GM18951 (cell line): Measurements from ENCODE around the gene ASB15.

Experiments
- POLR2A ChIP-seq: IDR thresholded peaks from 4 replicates; pipeline ENCODE4 v1.6.1; 2011; ENCODE audit warnings: mild to moderate bottlenecking; ENCODE audit not compliant: insufficient read length, insufficient read depth; ENCODE audit errors: extremely low read depth
- in situ Hi-C: fragments of 300-500 bp; cut with MboI; formaldehyde crosslinking; loops from one replicate; pipeline ENCODE4 v1.12.0; 2022; ENCODE audit warnings: low sequenced_read_pairs, mixed read lengths, inconsistent platforms; ENCODE audit not compliant: unreplicated experiment

The ASB15 gene

DNA sequence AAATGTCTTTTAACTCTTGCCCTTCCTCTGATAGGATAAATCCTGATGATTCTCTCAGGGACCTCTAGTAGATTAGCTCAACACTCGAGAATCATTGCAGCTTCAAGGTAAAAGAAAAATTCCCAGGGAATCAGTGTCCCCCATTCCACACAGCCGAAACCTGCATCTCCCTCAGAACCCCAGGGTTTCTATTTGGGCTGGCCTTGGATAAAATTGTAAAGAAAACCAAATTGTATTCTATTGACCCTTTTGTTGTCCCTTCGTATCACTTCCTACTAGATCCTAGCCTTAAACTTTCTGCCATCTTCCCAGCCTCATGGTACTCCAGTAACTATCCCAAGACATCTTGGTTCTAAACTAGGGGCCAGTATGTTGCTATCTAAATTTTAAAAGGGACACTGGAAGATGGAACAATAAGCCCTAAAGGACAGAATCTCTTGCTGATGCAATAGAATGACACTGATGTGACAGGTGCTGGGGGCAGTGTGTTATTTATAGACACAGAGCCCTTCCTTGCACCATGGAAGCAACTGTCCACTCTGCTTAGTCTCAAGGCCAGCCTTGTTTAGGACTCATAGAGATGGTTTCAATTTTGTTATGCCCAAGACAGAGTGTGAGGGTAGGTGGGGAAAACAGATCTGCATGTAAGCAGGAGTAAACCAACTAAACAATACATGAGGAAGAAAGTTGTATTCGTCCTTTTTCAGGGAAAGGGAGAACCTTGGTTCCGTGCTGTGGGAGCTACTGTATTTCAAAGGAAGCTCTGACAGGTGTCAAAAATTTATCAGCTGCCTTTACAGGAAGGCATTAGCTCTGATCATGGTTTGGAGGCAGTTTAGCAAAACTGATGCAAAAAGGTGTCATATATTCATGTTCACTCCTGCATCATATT is 7.6 kb downstream of the ASB15 start:
- TF ChIP-seq POLR2A = no peak
- in situ Hi-C loops = no loop called here

DNA sequence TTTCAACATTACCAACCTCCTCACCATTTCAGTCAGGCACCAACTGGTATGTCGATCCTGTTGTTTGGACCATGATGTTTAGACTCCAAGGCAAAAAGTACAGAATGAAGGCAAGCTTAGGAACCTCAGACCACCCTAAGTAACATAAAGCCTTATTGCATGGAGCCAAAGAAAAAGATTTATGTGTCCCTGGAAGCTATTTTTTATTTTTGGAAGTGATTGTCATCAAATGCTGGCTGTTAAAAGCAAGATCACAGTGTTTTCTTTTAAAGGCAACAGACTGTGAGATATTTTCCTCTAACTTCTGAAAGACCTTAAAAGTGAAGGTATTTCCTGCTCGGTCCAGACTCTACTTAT is 8.2 kb downstream of the ASB15 start:
- TF ChIP-seq POLR2A = no peak
- in situ Hi-C loops = no loop called here

DNA sequence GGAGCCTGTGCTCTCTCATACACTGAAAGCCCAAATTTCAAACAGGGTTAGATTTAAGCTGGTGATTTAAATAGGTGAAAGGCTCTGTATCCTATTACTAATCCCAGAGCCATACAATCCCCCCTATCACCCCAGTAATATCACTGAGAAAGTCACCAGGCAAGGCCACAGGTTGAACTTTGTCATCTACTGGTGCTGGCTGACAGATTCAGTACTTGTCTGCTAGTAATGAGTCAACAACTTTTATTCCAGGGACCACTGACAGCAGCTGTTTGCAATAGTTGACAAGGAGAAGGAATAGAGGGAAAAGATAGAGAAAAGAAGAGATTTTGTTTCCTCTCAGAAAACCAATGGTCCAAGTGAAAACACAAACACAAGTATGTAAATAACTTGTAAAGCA is 10.4 kb downstream of the ASB15 start:
- no peak for TF ChIP-seq POLR2A
- in situ Hi-C loops = no loop called here

DNA sequence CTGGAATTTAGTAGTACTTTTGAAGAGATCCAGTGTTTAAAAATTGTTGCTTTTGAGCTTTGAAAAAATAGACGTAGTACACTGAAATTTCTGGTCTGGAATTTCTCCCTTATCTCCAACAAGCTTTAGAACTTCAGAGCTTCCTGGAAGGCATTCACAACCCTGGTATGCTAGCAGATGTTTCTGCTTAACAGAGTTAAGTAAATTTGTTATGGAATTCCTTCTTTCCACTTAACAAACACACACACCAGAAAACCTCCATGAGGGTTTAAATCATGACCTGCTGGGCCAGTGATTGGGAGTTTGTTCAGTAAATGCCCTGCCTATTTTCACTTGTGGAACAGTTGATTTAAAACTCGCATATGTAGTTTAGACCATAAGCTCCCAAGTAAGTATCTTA is 13.7 kb downstream of the ASB15 start:
- no peak for TF ChIP-seq POLR2A
- in situ Hi-C loops = no loop called here

DNA sequence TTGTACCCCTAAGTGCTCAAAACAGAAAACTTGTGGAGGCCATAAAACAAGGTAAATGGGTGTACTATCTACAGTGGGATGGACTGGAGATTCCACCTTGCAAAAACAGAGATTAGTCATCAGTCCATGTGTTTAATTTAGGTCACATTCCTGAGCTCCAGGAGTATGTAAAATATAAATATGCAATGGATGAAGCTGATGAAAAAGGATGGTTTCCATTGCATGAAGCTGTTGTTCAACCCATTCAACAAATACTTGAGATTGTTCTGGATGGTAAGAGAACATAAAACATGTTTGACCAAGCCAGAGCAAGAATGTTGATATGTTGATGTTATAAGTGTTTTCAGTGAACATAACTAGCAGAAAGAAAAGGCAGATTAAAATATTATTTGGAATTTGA is 14.6 kb downstream of the ASB15 start:
- TF ChIP-seq POLR2A = no peak
- in situ Hi-C loops = no loop called here

DNA sequence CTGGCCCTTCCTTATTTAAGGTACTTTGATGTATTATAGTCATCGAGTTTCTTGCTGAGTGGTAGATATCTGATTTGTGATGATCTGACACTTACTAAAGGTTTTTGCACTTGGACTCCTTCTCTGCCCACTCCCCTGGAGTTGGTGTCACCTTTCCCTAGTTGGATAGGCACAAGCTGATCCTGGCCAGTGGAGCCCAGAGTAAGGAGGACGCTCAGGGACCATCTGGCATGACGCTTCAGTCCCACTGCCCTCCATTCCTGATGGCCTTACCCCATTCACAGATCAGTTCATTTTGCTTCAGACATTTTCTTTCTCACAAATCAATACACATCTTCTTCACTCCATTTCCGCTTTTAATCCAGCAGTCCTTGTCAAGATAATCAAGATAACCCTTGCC is 20.1 kb downstream of the ASB15 start:
- no peak for TF ChIP-seq POLR2A

DNA sequence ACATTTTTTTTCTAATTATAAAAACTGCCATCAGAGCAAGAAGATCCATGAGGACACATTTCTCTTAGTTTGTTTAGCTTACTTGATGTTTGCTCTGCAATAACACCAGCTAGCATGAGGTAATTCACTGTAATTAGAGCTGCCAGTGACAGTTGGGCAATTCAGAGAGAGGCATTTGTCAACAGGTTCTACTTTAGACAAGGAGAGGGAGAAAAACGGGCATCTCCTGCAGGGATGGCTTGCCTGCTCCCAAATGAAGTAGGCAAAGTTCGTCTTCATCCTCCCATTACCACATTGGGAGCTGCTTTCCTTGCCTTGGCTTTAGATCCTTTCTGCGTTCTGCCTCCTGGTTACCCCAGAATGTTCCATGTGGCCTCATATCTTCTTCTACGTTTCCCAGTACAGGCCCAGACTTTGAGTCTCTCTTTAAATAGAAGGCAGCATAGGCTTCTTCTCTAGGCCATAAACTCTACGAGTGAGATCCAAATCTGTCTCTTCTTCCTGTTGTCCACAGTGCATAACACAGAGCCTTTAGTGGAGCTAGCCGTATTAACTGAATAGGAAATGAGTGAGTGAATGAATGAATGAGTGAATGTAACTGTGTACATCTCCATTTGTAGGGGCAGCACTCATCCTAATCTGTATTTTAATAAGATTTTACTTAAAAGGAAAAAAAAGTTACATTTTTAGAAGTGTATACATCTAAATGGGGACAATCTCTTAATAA is 21.2 kb downstream of the ASB15 start:
- in situ Hi-C loops = no loop called here
- no peak for TF ChIP-seq POLR2A

More for the DNA sequence above, 20.1 kb downstream of the ASB15 start:
- in situ Hi-C loops = no loop called here

DNA sequence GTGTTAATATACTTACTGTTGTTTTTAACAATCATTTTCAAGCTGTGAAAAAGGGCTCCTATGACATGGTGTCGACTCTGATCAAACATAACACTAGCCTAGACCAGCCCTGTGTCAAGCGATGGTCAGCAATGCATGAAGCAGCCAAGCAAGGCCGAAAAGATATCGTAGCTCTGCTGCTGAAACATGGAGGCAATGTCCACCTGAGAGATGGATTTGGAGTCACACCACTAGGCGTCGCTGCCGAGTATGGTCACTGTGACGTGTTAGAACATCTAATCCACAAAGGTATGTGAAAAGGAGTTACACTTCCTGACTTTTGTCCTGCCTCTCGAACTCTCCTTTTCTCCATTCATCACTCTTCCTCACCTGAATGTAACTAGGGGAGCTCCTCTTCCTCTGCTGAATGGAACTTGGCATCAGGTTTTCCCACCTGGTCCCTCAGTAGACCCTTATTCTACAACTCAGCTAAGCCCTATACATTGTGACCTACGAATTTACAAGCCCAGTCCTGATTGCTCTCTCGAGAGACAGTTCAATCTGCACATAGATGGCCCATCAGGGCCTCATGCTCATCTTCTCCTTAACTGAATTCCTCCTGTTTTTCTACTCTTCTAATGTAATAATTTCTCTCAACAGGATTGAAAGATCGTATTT is 23.0 kb downstream of the ASB15 start:
- no peak for TF ChIP-seq POLR2A
- in situ Hi-C loops = no loop called here

DNA sequence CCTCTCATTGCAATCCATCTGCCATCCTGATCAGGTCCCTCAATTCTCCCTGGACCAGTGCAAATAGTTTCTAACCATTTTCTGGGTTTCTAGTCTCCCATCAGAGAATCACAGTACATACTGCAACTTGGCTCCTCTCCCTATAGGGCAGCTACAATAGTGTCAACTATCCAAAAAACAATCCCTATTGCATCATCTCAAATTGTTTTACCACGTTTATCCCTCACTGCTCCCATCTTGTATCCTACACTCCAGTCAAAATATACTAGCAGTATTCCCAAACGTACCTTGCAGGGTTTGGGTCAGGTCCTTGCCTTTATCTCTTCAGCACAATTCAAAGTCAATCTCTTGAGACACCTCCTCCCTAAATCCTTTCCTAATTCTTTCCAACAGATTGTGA is 23.6 kb downstream of the ASB15 start:
- in situ Hi-C loops = no loop called here

DNA sequence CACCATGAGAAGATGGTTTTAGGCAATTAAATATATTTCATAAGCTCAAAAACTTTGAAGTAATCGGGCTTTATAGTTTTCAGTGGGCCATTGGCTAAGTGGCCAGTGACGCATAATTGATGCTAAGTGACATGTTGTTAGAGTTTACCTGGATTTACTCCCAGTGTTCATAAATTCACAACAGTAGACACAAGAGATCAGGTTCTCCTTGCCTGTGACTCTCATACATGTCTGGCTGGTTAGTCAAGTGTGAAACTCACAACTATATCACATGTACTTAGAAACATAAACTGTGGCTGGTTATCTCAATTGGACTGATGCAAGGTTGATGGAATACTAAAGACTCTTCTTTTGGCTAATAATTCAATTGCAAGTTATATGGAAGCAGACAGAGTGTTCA is 26.2 kb downstream of the ASB15 start:
- in situ Hi-C loops = no loop called here
- no peak for TF ChIP-seq POLR2A

More for the DNA sequence above, 23.6 kb downstream of the ASB15 start:
- TF ChIP-seq POLR2A = no peak

DNA sequence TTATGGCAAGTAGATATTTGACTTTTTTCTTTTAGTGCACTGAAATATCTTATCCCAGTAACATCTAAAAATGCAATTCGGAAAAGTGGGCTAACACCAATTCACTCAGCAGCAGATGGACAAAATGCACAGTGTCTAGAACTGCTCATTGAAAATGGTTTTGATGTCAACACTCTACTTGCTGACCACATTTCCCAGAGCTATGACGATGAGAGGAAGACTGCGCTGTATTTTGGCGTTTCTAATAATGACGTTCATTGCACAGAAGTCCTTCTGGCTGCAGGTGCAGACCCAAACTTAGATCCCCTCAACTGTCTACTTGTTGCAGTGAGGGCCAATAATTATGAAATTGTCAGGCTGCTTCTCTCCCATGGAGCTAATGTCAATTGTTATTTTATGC is 27.2 kb downstream of the ASB15 start:
- in situ Hi-C loops = no loop called here
- no peak for TF ChIP-seq POLR2A

DNA sequence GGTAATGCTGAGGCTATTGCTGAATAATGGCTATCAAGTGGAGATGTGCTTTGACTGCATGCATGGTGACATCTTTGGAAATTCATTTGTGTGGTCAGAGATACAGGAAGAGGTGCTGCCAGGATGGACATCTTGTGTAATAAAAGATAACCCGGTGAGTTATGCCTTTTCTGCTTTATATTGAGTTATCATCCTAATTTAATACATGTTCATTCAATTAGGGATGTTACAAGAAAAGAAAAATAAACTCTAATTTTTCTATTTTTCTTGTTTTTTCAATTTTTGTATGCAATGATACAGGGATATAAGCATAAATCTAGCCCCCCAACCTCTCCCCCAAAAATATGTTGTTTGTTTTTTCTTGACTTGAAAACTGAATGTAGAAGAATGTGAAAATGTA is 27.7 kb downstream of the ASB15 start:
- no peak for TF ChIP-seq POLR2A
- in situ Hi-C loops = no loop called here

DNA sequence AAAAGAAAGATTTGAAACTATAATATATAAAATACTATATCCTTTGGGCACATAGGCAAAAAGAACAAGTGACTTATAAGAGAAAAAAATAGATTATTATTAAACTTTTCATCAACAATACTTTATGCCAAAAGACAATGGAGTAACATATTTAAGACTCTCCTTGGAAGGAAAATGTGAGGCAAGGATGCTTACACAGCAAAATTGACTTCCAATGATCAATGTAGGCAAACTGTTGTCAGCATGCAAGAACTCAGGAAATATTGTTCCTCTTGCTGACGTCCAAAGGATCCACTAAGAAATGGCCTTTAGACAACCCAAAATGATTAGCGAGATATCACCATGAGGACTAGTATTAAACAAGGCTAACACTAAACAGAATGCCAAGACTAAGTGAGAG is 31.2 kb downstream of the ASB15 start:
- in situ Hi-C loops = no loop called here
- TF ChIP-seq POLR2A = no peak
